ENCODE results near the gene TRPM7.
"Not testable (repeated sequence)": the region's sequence is repeated elsewhere in the genome, so short reads cannot be mapped to it uniquely, and the experiment has no call there.

TRPM7 gene

GRCh38 chr15:50628421-50628820 is 58.2 kb downstream of the TRPM7 start:
- no peak overlapping the region for H3K27ac ChIP-seq
- H3K27me3 ChIP-seq (ENCODE audit: insufficient read depth, low read depth, severe bottlenecking): no peaks in the 10 kb centered on the region
- DNase-seq: no peak
- H3K9me3 ChIP-seq (ENCODE audit: severe bottlenecking): no peaks in the 10 kb centered on the region
- TF ChIP-seq CTCF (IDR thresholded peaks at IDR 0.05; ENCODE audit: low read depth, low read length): no peak
- peaks cover 60% of the 10 kb centered on the region for H3K36me3 ChIP-seq
- H3K4me3 ChIP-seq (ENCODE audit: low read depth, low read length): no peak overlapping the region

GRCh38 chr15:50627351-50628055 is 59.1 kb downstream of the TRPM7 start:
- no peak for DNase-seq
- no peak for TF ChIP-seq CTCF (IDR thresholded peaks at IDR 0.05; ENCODE audit: low read depth, low read length)

GRCh38 chr15:50624616-50625168 is 61.9 kb downstream of the TRPM7 start:
- no peak overlapping the region for H3K4me3 ChIP-seq (ENCODE audit: low read depth, low read length)
- H3K9me3 ChIP-seq (ENCODE audit: severe bottlenecking): no peaks in the 10 kb centered on the region
- no peaks in the 10 kb centered on the region for H3K27me3 ChIP-seq (ENCODE audit: insufficient read depth, low read depth, severe bottlenecking)
- no peak for DNase-seq
- TF ChIP-seq CTCF (IDR thresholded peaks at IDR 0.05; ENCODE audit: low read depth, low read length): no peak
- H3K27ac ChIP-seq: no peak overlapping the region
- peaks cover 48% of the 10 kb centered on the region for H3K36me3 ChIP-seq

More at GRCh38 chr15:50627351-50628055, 59.1 kb downstream of the TRPM7 start:
- Histone ChIP-seq H3K4me3 (ENCODE audit: low read depth, low read length) (no peak overlapping the region), H3K27me3 (ENCODE audit: insufficient read depth, low read depth, severe bottlenecking) (no peaks in the 10 kb centered on the region), H3K36me3 (peaks cover 56% of the 10 kb centered on the region), H3K27ac (no peak overlapping the region), H3K9me3 (ENCODE audit: severe bottlenecking) (no peaks in the 10 kb centered on the region)

- not testable (repeated sequence) for H3K27me3 ChIP-seq (ENCODE audit: insufficient read depth, low read depth, severe bottlenecking); H3K9me3 ChIP-seq (ENCODE audit: severe bottlenecking); H3K4me3 ChIP-seq (ENCODE audit: low read depth, low read length); DNase-seq; H3K27ac ChIP-seq
- H3K36me3 ChIP-seq: peaks cover 42% of the 10 kb centered on the region
Observed at GRCh38 chr15:50622361-50622943, 64.1 kb downstream of the TRPM7 start.

GRCh38 chr15:50616960-50617359 is 69.6 kb downstream of the TRPM7 start:
- H3K36me3 ChIP-seq: peaks cover 21% of the 10 kb centered on the region

GRCh38 chr15:50616554-50616953 is 70.0 kb downstream of the TRPM7 start:
- H3K27ac ChIP-seq; H3K27me3 ChIP-seq (ENCODE audit: insufficient read depth, low read depth, severe bottlenecking); H3K9me3 ChIP-seq (ENCODE audit: severe bottlenecking); DNase-seq; H3K4me3 ChIP-seq (ENCODE audit: low read depth, low read length): not testable (repeated sequence)
- peaks cover 21% of the 10 kb centered on the region for H3K36me3 ChIP-seq

More at GRCh38 chr15:50616960-50617359, 69.6 kb downstream of the TRPM7 start:
- H3K4me3 ChIP-seq (ENCODE audit: low read depth, low read length); H3K9me3 ChIP-seq (ENCODE audit: severe bottlenecking); DNase-seq; H3K27ac ChIP-seq; H3K27me3 ChIP-seq (ENCODE audit: insufficient read depth, low read depth, severe bottlenecking): not testable (repeated sequence)

- Histone ChIP-seq H3K36me3 (peaks cover 35% of the 10 kb centered on the region), H3K27ac (no peak overlapping the region), H3K4me3 (ENCODE audit: low read depth, low read length) (no peak overlapping the region), H3K9me3 (ENCODE audit: severe bottlenecking) (no peaks in the 10 kb centered on the region), H3K27me3 (ENCODE audit: insufficient read depth, low read depth, severe bottlenecking) (no peaks in the 10 kb centered on the region)
- no peak for DNase-seq
- no peak for TF ChIP-seq CTCF (IDR thresholded peaks at IDR 0.05; ENCODE audit: low read depth, low read length)
Observed at GRCh38 chr15:50613600-50613999, 73.0 kb downstream of the TRPM7 start.

All from WERI-Rb-1 (cell line).